GM23248 (cell line): ENCODE measurements around the gene CDC42SE2. TPM values are rescaled to one million over a fixed set of nuclear protein-coding genes. Genes with fewer than 3 reads are reported as not detected.
"Not testable (repeated sequence)": the region's sequence is repeated elsewhere in the genome, so short reads cannot be mapped to it uniquely, and the experiment has no call there.

Experiments used
- DNase-seq: peaks from one replicate; pipeline ENCODE4 v3.0.0-alpha.2; 2015
- H2AFZ ChIP-seq: fragments of 200-600 bp; sonication (generic); 2 replicates; pipeline ENCODE4 v1.6.1; 2016; ENCODE audit warnings: antibody characterized with exemption
- H3F3A ChIP-seq: fragments of 200-600 bp; sonication (generic); 2 replicates; pipeline ENCODE4 v1.6.1; 2016; ENCODE audit warnings: mild to moderate bottlenecking, antibody characterized with exemption, mixed run types; ENCODE audit not compliant: insufficient read depth
- H3K27ac ChIP-seq: fragments of 200-600 bp; sonication (generic); 2 replicates; pipeline ENCODE4 v1.5.1; 2016; ENCODE audit warnings: mild to moderate bottlenecking
- H3K27me3 ChIP-seq: fragments of 200-600 bp; sonication (generic); replicated peaks from 2 replicates; pipeline ENCODE4 v1.6.1; 2016; ENCODE audit warnings: mild to moderate bottlenecking; ENCODE audit not compliant: insufficient read depth
- H3K36me3 ChIP-seq: fragments of 200-600 bp; sonication (generic); 2 replicates; pipeline ENCODE4 v1.6.1; 2016; ENCODE audit warnings: low read depth, mild to moderate bottlenecking
- H3K4me1 ChIP-seq: fragments of 200-600 bp; sonication (generic); 2 replicates; pipeline ENCODE4 v1.6.1; 2016; ENCODE audit warnings: mild to moderate bottlenecking; ENCODE audit not compliant: insufficient read depth
- H3K4me2 ChIP-seq: fragments of 200-600 bp; sonication (generic); one replicate; pipeline ENCODE4 v1.6.1; 2016; ENCODE audit warnings: mild to moderate bottlenecking; ENCODE audit not compliant: unreplicated experiment
- H3K4me3 ChIP-seq: fragments of 200-600 bp; sonication (generic); 2 replicates; pipeline ENCODE4 v1.5.1; 2016; ENCODE audit warnings: mild to moderate bottlenecking
- H3K79me2 ChIP-seq: fragments of 200-600 bp; sonication (generic); 2 replicates; pipeline ENCODE4 v1.6.1; 2016; ENCODE audit warnings: mild to moderate bottlenecking; ENCODE audit not compliant: insufficient read depth
- H3K9ac ChIP-seq: fragments of 200-600 bp; sonication (generic); 2 replicates; pipeline ENCODE4 v1.6.1; 2016; ENCODE audit warnings: mild to moderate bottlenecking
- H3K9me2 ChIP-seq: fragments of 200-600 bp; sonication (generic); 2 replicates; pipeline ENCODE4 v1.6.1; 2016; ENCODE audit warnings: mixed run types, mild to moderate bottlenecking, moderate library complexity; ENCODE audit not compliant: insufficient read depth
- H3K9me3 ChIP-seq: fragments of 200-600 bp; sonication (generic); one replicate; pipeline ENCODE4 v1.6.1; 2017; ENCODE audit warnings: low read depth
- H4K20me1 ChIP-seq: fragments of 200-600 bp; sonication (generic); 2 replicates; pipeline ENCODE4 v1.6.0; 2016; ENCODE audit not compliant: insufficient read depth
- EZH2 ChIP-seq: fragments of 200-600 bp; sonication (generic); IDR thresholded peaks from 2 replicates; pipeline ENCODE4 v1.6.1; 2018; ENCODE audit warnings: antibody characterized with exemption, mild to moderate bottlenecking; ENCODE audit not compliant: insufficient read depth, poor library complexity, severe bottlenecking
- EZH2phosphoT487 ChIP-seq: fragments of 200-600 bp; sonication (generic); IDR thresholded peaks from 2 replicates; pipeline ENCODE4 v1.6.1; 2018; ENCODE audit warnings: antibody characterized with exemption, moderate library complexity, mild to moderate bottlenecking, low read depth; ENCODE audit not compliant: insufficient read depth
- WGBS, 2 experiments: methylation state at CpG; one replicate each; pipeline ENCODE4 v1.1.6; 2015 to 2017; ENCODE audit warnings: low lambda C conversion rate in 2 of 2, low coverage in 1 of 2; ENCODE audit errors: missing lambda C conversion rate in 2 of 2; 5-methylcytosine and 5-hydroxymethylcytosine counted together
- in situ Hi-C: fragments of 300-500 bp; cut with MboI; formaldehyde crosslinking; loops from 2 replicates; pipeline ENCODE4 v1.15.0; 2020
- polyA plus RNA-seq: library from polyadenylated mRNA; unstranded; fragments of >200 nt; fragmentation: Nextera tagmentation; extraction: Ambion mirVana; gene quantifications from 2 replicates; pipeline ENCODE4 v1.2.1, GENCODE V29; 2016
- total RNA-seq: library from RNA; depleted of rRNA; stranded (reverse); fragments of >200 nt; shearing (Covaris generic); gene quantifications from 2 replicates; pipeline ENCODE4 v1.2.3, GENCODE V29; 2014

The CDC42SE2 gene
- total and polyA plus RNA-seq, 2 experiments from 2014 or later: 13.7 to 17.5 TPM

DNA sequence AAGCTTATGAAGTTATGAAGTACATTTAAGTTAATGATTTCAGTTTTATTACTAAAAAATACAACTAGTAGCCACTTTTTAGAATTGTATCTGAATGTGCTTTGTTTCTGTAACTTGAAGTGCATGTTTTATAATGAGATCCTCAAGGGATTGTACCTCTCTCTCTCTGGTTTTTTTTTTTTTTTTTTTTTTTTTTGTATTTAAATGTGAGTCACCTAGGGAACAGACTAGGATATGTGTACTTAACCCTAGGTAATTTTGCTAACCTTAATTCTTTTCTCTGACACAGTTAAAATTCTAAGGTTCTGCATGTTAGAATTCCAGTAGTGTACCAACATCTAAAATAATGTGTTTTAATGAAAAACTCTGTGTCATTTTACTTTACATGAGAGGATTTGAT lies 59.5 kb downstream of the CDC42SE2 start:
- Histone ChIP-seq H3F3A (no peaks in the 10 kb centered on the region), H3K4me3 (no peak overlapping the region), H3K9me2 (no peaks in the 10 kb centered on the region), H4K20me1 (no peaks in the 10 kb centered on the region; the same call in 1 of the 2 replicates), H3K27ac (no peak overlapping the region), H3K79me2 (peaks cover 72% of the 10 kb centered on the region), H3K4me1 (peaks cover 2% of the 10 kb centered on the region; the same call in 1 of the 2 replicates), H3K36me3 (no peaks in the 10 kb centered on the region), H2AFZ (no peak overlapping the region), H3K27me3 (no peaks in the 10 kb centered on the region), H3K9ac (no peak overlapping the region), H3K9me3 (no peaks in the 10 kb centered on the region), H3K4me2 (no peak overlapping the region)
- DNase-seq: no peak
- in situ Hi-C loops: no loop called here
- TF ChIP-seq EZH2phosphoT487 (no peak), EZH2 (no peak)

- TF ChIP-seq EZH2: no peak
- TF ChIP-seq EZH2phosphoT487: no peak
- DNase-seq: no peak
- Histone ChIP-seq H2AFZ (no peak overlapping the region), H3K9me2 (no peaks in the 10 kb centered on the region), H3K36me3 (no peaks in the 10 kb centered on the region), H4K20me1 (no peaks in the 10 kb centered on the region; the same call in 1 of the 2 replicates), H3F3A (no peaks in the 10 kb centered on the region), H3K9ac (no peak overlapping the region), H3K4me1 (peaks cover 8% of the 10 kb centered on the region; the same call in 1 of the 2 replicates), H3K4me3 (no peak overlapping the region), H3K79me2 (peaks cover 70% of the 10 kb centered on the region), H3K27me3 (no peaks in the 10 kb centered on the region), H3K27ac (no peak overlapping the region), H3K9me3 (no peaks in the 10 kb centered on the region), H3K4me2 (no peak overlapping the region)
- WGBS, 2 experiments: 48 to 51% methylated on average over 1 of the region's 1 CpG
- in situ Hi-C loops: no loop called here
These were observed 60.5 kb downstream of the CDC42SE2 start for GRCh38 chr5:131324303-131324702.

DNA sequence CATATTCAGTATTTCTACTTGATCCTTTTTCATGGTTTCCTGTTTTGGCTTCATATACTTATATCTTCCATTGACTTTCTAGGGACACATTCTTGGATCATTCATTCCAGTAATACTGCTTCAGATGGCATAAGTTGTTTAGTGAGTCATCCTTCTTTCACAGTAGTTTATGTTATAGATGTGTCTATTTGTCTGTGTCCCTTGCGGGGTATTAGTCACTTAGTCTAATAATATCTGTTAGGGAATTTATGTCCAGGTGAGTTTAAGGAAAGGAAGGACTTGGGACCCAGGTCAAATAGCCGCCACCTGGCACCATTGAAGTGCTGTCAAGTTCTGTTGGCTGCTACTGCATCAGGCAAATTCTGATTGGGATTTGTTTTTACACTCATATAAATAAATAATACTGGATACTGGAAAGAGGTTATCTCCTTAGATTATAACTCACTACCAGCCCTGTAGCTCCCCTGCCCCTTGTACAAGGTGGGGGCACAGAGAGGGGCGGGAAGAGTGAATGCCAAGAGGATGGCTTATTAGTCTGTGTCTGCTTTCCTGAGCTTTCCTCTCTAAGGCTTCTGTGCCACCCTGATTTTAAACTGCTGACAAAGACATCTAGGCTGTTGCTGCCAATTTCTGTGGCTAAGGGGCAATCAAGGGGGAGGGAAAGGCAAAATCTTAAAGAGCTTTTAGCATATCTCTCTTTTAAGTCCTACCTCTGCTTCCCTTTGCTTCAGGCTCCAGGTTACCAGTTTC lies 64.9 kb downstream of the CDC42SE2 start:
- in situ Hi-C loops: no loop called here
- peak; percentile 57 for DNase-seq
- Histone ChIP-seq H3K4me2 (no peak overlapping the region), H3K27ac (no peak overlapping the region), H4K20me1 (no peaks in the 10 kb centered on the region; the same call in 1 of the 2 replicates), H3K79me2 (peaks cover 73% of the 10 kb centered on the region), H3K4me1 (peaks cover 8% of the 10 kb centered on the region; the same call in 1 of the 2 replicates), H3K9ac (no peak overlapping the region), H3F3A (no peaks in the 10 kb centered on the region), H3K27me3 (no peaks in the 10 kb centered on the region), H2AFZ (no peak overlapping the region), H3K36me3 (no peaks in the 10 kb centered on the region), H3K9me3 (no peaks in the 10 kb centered on the region), H3K4me3 (no peak overlapping the region), H3K9me2 (no peaks in the 10 kb centered on the region)
- TF ChIP-seq EZH2: no peak
- TF ChIP-seq EZH2phosphoT487: no peak
- WGBS, 2 experiments: 79 to 80% methylated on average over 3 of the region's 3 CpGs

DNA sequence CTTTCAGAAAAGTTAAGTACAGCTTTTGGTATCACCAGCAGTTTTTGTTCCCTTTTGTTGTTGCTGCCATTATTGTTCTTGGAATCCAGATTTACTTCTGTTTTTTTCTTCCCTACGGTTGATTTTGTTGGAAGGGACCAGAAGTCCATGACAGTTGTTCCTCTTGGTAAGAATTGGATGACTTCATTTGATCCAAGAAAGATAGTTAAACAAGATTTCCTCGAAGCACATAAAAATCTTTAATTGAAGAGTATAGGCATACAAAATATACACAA lies 65.4 kb downstream of the CDC42SE2 start:
- H3K4me3 ChIP-seq: no peak overlapping the region
- H3K4me2 ChIP-seq: no peak overlapping the region
- H3K27me3 ChIP-seq: no peaks in the 10 kb centered on the region
- H3K4me1 ChIP-seq: peaks cover 8% of the 10 kb centered on the region; the same call in 1 of the 2 replicates
- peaks cover 71% of the 10 kb centered on the region for H3K79me2 ChIP-seq
- in situ Hi-C loops: no loop called here
- no peaks in the 10 kb centered on the region; the same call in 1 of the 2 replicates for H4K20me1 ChIP-seq
- no peaks in the 10 kb centered on the region for H3K9me3 ChIP-seq
- no peaks in the 10 kb centered on the region for H3K9me2 ChIP-seq
- H2AFZ ChIP-seq: no peak overlapping the region
- no peaks in the 10 kb centered on the region for H3F3A ChIP-seq
- no peak overlapping the region for H3K9ac ChIP-seq
- no peaks in the 10 kb centered on the region for H3K36me3 ChIP-seq
- no peak for DNase-seq
- WGBS, 2 experiments: 79 to 85% methylated on average over 2 of the region's 2 CpGs
- H3K27ac ChIP-seq: no peak overlapping the region
- no peak for TF ChIP-seq EZH2
- TF ChIP-seq EZH2phosphoT487: no peak

DNA sequence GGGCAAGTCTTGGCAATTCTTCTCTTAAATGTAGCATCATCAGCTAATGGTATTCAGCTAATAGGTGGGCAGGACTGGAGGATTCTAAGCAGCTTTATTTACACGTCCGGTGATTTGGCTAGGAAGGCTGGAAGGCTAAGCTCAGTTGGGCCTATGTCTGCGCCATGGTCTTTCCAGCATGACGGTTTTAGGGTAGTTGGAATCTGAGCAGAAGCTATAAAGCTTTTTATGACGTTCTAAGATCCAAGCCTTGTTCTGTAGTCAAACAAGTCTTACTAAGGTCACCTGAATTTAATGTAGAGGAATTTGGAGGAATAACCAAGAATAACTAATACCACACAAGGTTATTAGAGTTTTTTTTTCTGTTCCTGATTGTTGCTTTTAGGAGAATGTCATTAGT lies 66.2 kb downstream of the CDC42SE2 start:
- peaks cover 62% of the 10 kb centered on the region for H3K79me2 ChIP-seq
- no peaks in the 10 kb centered on the region for H3K36me3 ChIP-seq
- H3K9me2 ChIP-seq: no peaks in the 10 kb centered on the region
- no peaks in the 10 kb centered on the region for H4K20me1 ChIP-seq
- in situ Hi-C loops: no loop called here
- H3K9ac ChIP-seq: no peak overlapping the region
- H3K27ac ChIP-seq: no peak overlapping the region
- peaks cover 8% of the 10 kb centered on the region; the same call in 1 of the 2 replicates for H3K4me1 ChIP-seq
- H3K27me3 ChIP-seq: no peaks in the 10 kb centered on the region
- no peak overlapping the region for H3K4me2 ChIP-seq
- H2AFZ ChIP-seq: no peak overlapping the region
- TF ChIP-seq EZH2phosphoT487: no peak
- no peak for TF ChIP-seq EZH2
- H3K9me3 ChIP-seq: no peaks in the 10 kb centered on the region
- DNase-seq: no peak
- WGBS, 2 experiments: 93 to 95% methylated on average over 5 of the region's 5 CpGs
- H3K4me3 ChIP-seq: no peak overlapping the region
- no peaks in the 10 kb centered on the region for H3F3A ChIP-seq

DNA sequence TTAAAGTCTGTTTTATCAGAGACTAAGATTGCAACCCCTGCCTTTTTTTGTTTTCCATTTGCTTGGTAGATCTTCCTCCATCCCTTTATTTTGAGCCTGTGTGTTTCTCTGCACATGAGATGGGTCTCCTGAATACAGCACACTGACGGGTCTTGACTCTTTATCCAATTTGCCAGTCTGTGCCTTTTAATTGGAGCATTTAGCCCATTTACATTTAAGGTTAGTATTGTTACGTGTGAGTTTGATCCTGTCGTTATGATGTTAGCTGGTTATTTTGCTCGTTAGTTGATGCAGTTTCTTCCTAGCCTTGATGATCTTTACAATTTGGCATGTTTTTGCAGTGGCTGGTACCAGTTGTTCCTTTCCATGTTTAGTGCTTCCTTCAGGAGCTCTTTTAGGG lies 71.9 kb downstream of the CDC42SE2 start:
- WGBS, 2 experiments: 95 to 98% methylated on average over 4 of the region's 4 CpGs
- DNase-seq, H3F3A ChIP-seq, H3K9me2 ChIP-seq, H3K4me1 ChIP-seq, H3K9me3 ChIP-seq, H3K27ac ChIP-seq, H3K4me2 ChIP-seq, H3K4me3 ChIP-seq, H3K9ac ChIP-seq, H3K36me3 ChIP-seq, in situ Hi-C loops, H4K20me1 ChIP-seq, H2AFZ ChIP-seq, H3K27me3 ChIP-seq: not testable (repeated sequence)
- H3K79me2 ChIP-seq: peaks cover 59% of the 10 kb centered on the region

GRCh38 chr5:131336801-131337200 lies 72.9 kb downstream of the CDC42SE2 start:
- H3K4me3 ChIP-seq, H3K36me3 ChIP-seq, H3K27me3 ChIP-seq, H3K4me1 ChIP-seq, H3K9me3 ChIP-seq, in situ Hi-C loops, H3F3A ChIP-seq, H3K9me2 ChIP-seq, H4K20me1 ChIP-seq, H3K9ac ChIP-seq, H3K27ac ChIP-seq, H2AFZ ChIP-seq, H3K4me2 ChIP-seq, DNase-seq: not testable (repeated sequence)
- 96 to 98% methylated on average over 12 of the region's 12 CpGs for WGBS, 2 experiments
- peaks cover 50% of the 10 kb centered on the region for H3K79me2 ChIP-seq
